DND-41 (cell line): ENCODE measurements around the gene TMEM151B.

ENCODE experiments used
- ATAC-seq: fragments of 200-7000 bp; cut with Tn5 transposase; 3 replicates; pipeline ENCODE4 v1.9.1; 2021; ENCODE audit warnings: low read depth; ENCODE audit not compliant: insufficient read depth
- DNase-seq: peaks from one replicate; pipeline ENCODE4 v3.0.0-alpha.2; 2020
- H2AFZ ChIP-seq: 2 replicates; pipeline ENCODE4 v1.6.0; 2012; ENCODE audit warnings: low read depth, low read length
- H3K27ac ChIP-seq: 2 replicates; pipeline ENCODE4 v1.5.1; 2012; ENCODE audit warnings: low read length, inconsistent platforms
- H3K27me3 ChIP-seq: fragments of 200-600 bp; sonication (generic); 2 replicates; pipeline ENCODE4 v1.6.0; 2012; ENCODE audit warnings: low read length, mild to moderate bottlenecking, inconsistent platforms; ENCODE audit not compliant: insufficient read depth, poor library complexity
- H3K36me3 ChIP-seq: 2 replicates; pipeline ENCODE4 v1.5.1; 2012; ENCODE audit warnings: low read length, inconsistent platforms; ENCODE audit not compliant: insufficient read depth
- H3K4me1 ChIP-seq: 2 replicates; pipeline ENCODE4 v1.5.1; 2012; ENCODE audit warnings: mild to moderate bottlenecking, low read length; ENCODE audit not compliant: insufficient read depth
- H3K4me2 ChIP-seq: 2 replicates; pipeline ENCODE4 v1.6.0; 2012; ENCODE audit warnings: mild to moderate bottlenecking, moderate library complexity, low read length, inconsistent platforms; ENCODE audit not compliant: insufficient read depth
- H3K4me3 ChIP-seq, 2 experiments: fragments of 200-600 bp in 1 of 2; shearing (Covaris generic) in 1 of 2; 2 replicates each; pipeline ENCODE4 v1.5.1; 2012 to 2016; ENCODE audit warnings: inconsistent platforms in 2 of 2, low read length in 2 of 2, mild to moderate bottlenecking in 2 of 2, low read depth in 1 of 2, moderate library complexity in 1 of 2
- H3K79me2 ChIP-seq: 2 replicates; pipeline ENCODE4 v1.6.0; 2012; ENCODE audit warnings: low read length, inconsistent platforms; ENCODE audit not compliant: insufficient read depth
- H3K9ac ChIP-seq: 2 replicates; pipeline ENCODE4 v1.6.0; 2012; ENCODE audit warnings: low read depth, mild to moderate bottlenecking, inconsistent platforms, low read length, moderate library complexity
- H3K9me3 ChIP-seq: 2 replicates; pipeline ENCODE4 v1.5.1; 2012; ENCODE audit warnings: low read length, moderate library complexity, mild to moderate bottlenecking, inconsistent platforms; ENCODE audit not compliant: insufficient read depth, severe bottlenecking
- H4K20me1 ChIP-seq: 2 replicates; pipeline ENCODE4 v1.6.0; 2012; ENCODE audit warnings: low read length; ENCODE audit not compliant: insufficient read depth
- CTCF ChIP-seq: IDR thresholded peaks from 2 replicates; pipeline ENCODE4 v1.5.1; 2012; ENCODE audit warnings: borderline replicate concordance, low read length, moderate library complexity, mild to moderate bottlenecking; ENCODE audit not compliant: poor library complexity, severe bottlenecking; ENCODE audit errors: extremely low read depth
- EZH2 ChIP-seq: IDR thresholded peaks from 3 replicates; pipeline ENCODE4 v1.6.1; 2012; ENCODE audit warnings: borderline replicate concordance, low read depth, mild to moderate bottlenecking, moderate library complexity, low read length, inconsistent platforms; ENCODE audit not compliant: severe bottlenecking

The TMEM151B gene

GRCh38 chr6:44339301-44339700 lies 69.1 kb downstream of the TMEM151B start:
- Histone ChIP-seq H4K20me1 (no peaks in the 10 kb centered on the region), H3K27me3 (peaks cover 27% of the 10 kb centered on the region), H3K4me3 (no peak overlapping the region), H3K4me1 (no peaks in the 10 kb centered on the region), H3K79me2 (no peaks in the 10 kb centered on the region), H3K4me2 (no peak overlapping the region), H2AFZ (no peak overlapping the region), H3K36me3 (no peaks in the 10 kb centered on the region), H3K9me3 (no peaks in the 10 kb centered on the region), H3K27ac (no peak overlapping the region), H3K9ac (no peak overlapping the region)
- DNase-seq (no peak), ATAC-seq (no peak)
- TF ChIP-seq EZH2 (no peak), CTCF (no peak)

- Histone ChIP-seq H3K9me3 (no peaks in the 10 kb centered on the region), H2AFZ (no peak overlapping the region), H3K9ac (no peak overlapping the region), H4K20me1 (no peaks in the 10 kb centered on the region), H3K36me3 (no peaks in the 10 kb centered on the region), H3K4me1 (no peaks in the 10 kb centered on the region), H3K79me2 (no peaks in the 10 kb centered on the region), H3K27me3 (peaks cover 33% of the 10 kb centered on the region), H3K4me3 (no peak overlapping the region), H3K4me2 (no peak overlapping the region), H3K27ac (no peak overlapping the region)
- no peak for ATAC-seq
- no peak for DNase-seq
- TF ChIP-seq CTCF (no peak), EZH2 (no peak)
These were observed 69.7 kb downstream of the TMEM151B start for GRCh38 chr6:44339763-44340625.

GRCh38 chr6:44341095-44341890 lies 71.0 kb downstream of the TMEM151B start:
- no peak overlapping the region for H2AFZ ChIP-seq
- H4K20me1 ChIP-seq, result no peaks in the 10 kb centered on the region
- H3K27ac ChIP-seq, result no peak overlapping the region
- no peaks in the 10 kb centered on the region for H3K79me2 ChIP-seq
- TF ChIP-seq CTCF (no peak), EZH2 (no peak)
- H3K9ac ChIP-seq, result no peak overlapping the region
- H3K36me3 ChIP-seq, result no peaks in the 10 kb centered on the region
- ATAC-seq, result no peak
- H3K4me2 ChIP-seq, result no peak overlapping the region
- H3K27me3 ChIP-seq, result peaks cover 36% of the 10 kb centered on the region
- no peak overlapping the region for H3K4me3 ChIP-seq
- no peaks in the 10 kb centered on the region for H3K4me1 ChIP-seq
- DNase-seq, result no peak
- H3K9me3 ChIP-seq, result no peaks in the 10 kb centered on the region
